GM12878 (cell line): Measurements from ENCODE around the gene ZNF716.

Experiments used
- CTCF ChIP-seq, 3 experiments: IDR thresholded peaks in 2 of 3; conservative IDR thresholded peaks in 1 of 3; 2 replicates each; pipeline ENCODE4 v1.5.1; 2011; ENCODE audit warnings: low read depth in 3 of 3, low read length in 3 of 3, mild to moderate bottlenecking in 3 of 3, control low read depth in 2 of 3, moderate library complexity in 2 of 3, inconsistent platforms in 1 of 3, mixed read lengths in 1 of 3; ENCODE audit not compliant: control insufficient read depth in 2 of 3, insufficient read depth in 1 of 3; ENCODE audit errors: extremely low read depth in 1 of 3
- EZH2 ChIP-seq: IDR thresholded peaks from 2 replicates; pipeline ENCODE4 v1.6.1; 2012; ENCODE audit warnings: low read depth, mild to moderate bottlenecking, control low read depth, inconsistent platforms, low read length, borderline replicate concordance; ENCODE audit not compliant: control insufficient read depth
- HCFC1 ChIP-seq: fragments of 150-350 bp; IDR thresholded peaks from 2 replicates; pipeline ENCODE4 v1.6.1; 2014; ENCODE audit warnings: low read length
- JUND ChIP-seq: IDR thresholded peaks from 2 replicates; pipeline ENCODE4 v1.6.1; 2012; ENCODE audit warnings: low read depth, mild to moderate bottlenecking, low read length, improper control_type of control experiment, moderate library complexity
- MEF2B ChIP-seq: fragments of 450-650 bp; IDR thresholded peaks from 2 replicates; pipeline ENCODE4 v1.6.1; 2018; ENCODE audit warnings: mild to moderate bottlenecking, moderate library complexity; ENCODE audit not compliant: partially characterized antibody, poor library complexity, severe bottlenecking
- NR2C1 ChIP-seq: fragments of 450-650 bp; IDR thresholded peaks from 2 replicates; pipeline ENCODE4 v1.6.1; 2017; ENCODE audit warnings: antibody characterized with exemption, mild to moderate bottlenecking, moderate library complexity
- SUZ12 ChIP-seq: fragments of 200-600 bp; sonication (generic); IDR thresholded peaks from one replicate; pipeline ENCODE4 v1.6.1; 2018; ENCODE audit warnings: antibody characterized with exemption, mild to moderate bottlenecking; ENCODE audit not compliant: unreplicated experiment

GRCh38 chr7:57415730-57416129 lies 34.2 kb upstream of the ZNF716 start:
- no peak for TF ChIP-seq JUND
- no peak for TF ChIP-seq MEF2B
- no peak for TF ChIP-seq SUZ12
- no peak for TF ChIP-seq EZH2
- no peak for TF ChIP-seq NR2C1
- TF ChIP-seq CTCF (IDR thresholded peaks at IDR 0.05 in 2 of 3, conservative IDR thresholded peaks at IDR 0.05 in 1 of 3; ENCODE audit: control insufficient read depth in 2 of 3, extremely low read depth in 1 of 3, insufficient read depth in 1 of 3, low read depth in 3 of 3, low read length in 3 of 3): no peak
- no peak for TF ChIP-seq HCFC1
